CD4-positive, alpha-beta memory T cell (primary cell): ENCODE measurements around the gene GPR179. TPM values are rescaled to one million over a fixed set of nuclear protein-coding genes. Genes with fewer than 3 reads are reported as not detected.

Experiments
- CTCF ChIA-PET: fragments of 350-600 bp; sonication (Branson Sonifier 250); formaldehyde crosslinking; loops from one replicate; lab custom pipeline; 2021; ENCODE audit warnings: inconsistent platforms; ENCODE audit not compliant: partially characterized antibody; lab: Charles Lee
- POLR2A ChIA-PET: fragments of 350-600 bp; sonication (Branson Sonifier 250); formaldehyde crosslinking; loops from one replicate; lab custom pipeline; 2021; ENCODE audit not compliant: partially characterized antibody; lab: Charles Lee
- DNase-seq, 5 donors: peaks; one replicate each; pipeline versions ENCODE4 v3.0.0 to v3.0.0-alpha.2; 2020 to 2022; ENCODE audit warnings: mixed read lengths in 1 of 5
- H3K27ac ChIP-seq: one replicate; pipeline ENCODE4 v1.7.0; 2013; ENCODE audit warnings: low read depth, low read length
- H3K27me3 ChIP-seq: 2 replicates; pipeline ENCODE4 v1.7.0; 2013; ENCODE audit warnings: mild to moderate bottlenecking, low read length, moderate library complexity; ENCODE audit not compliant: insufficient read depth
- H3K36me3 ChIP-seq: 2 replicates; pipeline ENCODE4 v1.7.0; 2013; ENCODE audit warnings: mild to moderate bottlenecking, low read length, moderate library complexity; ENCODE audit not compliant: insufficient read depth
- H3K4me1 ChIP-seq: 2 replicates; pipeline ENCODE4 v1.7.0; 2013; ENCODE audit warnings: mild to moderate bottlenecking, low read length, moderate library complexity; ENCODE audit not compliant: insufficient read depth
- H3K4me3 ChIP-seq, 2 donors: one replicate each; pipeline ENCODE4 v1.7.0; 2013; ENCODE audit warnings: low read length in 2 of 2, mild to moderate bottlenecking in 1 of 2
- H3K9me3 ChIP-seq, 2 donors: one replicate each; pipeline ENCODE4 v1.7.0; 2013; ENCODE audit warnings: low read length in 2 of 2, control low read depth in 1 of 2; ENCODE audit not compliant: control insufficient read depth in 1 of 2
- H3K27ac Mint-ChIP-seq, 7 donors: one replicate each; pipeline ENCODE4 v1.8.0; 2020 to 2021; ENCODE audit warnings: mixed read lengths in 7 of 7, mild to moderate bottlenecking in 6 of 7, inconsistent platforms in 3 of 7, moderate library complexity in 3 of 7
- H3K27me3 Mint-ChIP-seq, 2 donors: one replicate each; pipeline ENCODE4 v1.8.0; 2020 to 2021; ENCODE audit warnings: mixed read lengths in 2 of 2
- H3K36me3 Mint-ChIP-seq, 2 donors: one replicate each; pipeline ENCODE4 v1.8.0; 2020 to 2021; ENCODE audit warnings: mixed read lengths in 2 of 2, inconsistent platforms in 1 of 2, mild to moderate bottlenecking in 1 of 2
- H3K4me1 Mint-ChIP-seq, 4 donors: one replicate each; pipeline ENCODE4 v1.8.0; 2020 to 2021; ENCODE audit warnings: mixed read lengths in 4 of 4, mild to moderate bottlenecking in 1 of 4
- H3K4me3 Mint-ChIP-seq, 8 donors: one replicate each; pipeline ENCODE4 v1.8.0; 2020 to 2021; ENCODE audit warnings: mixed read lengths in 8 of 8, mild to moderate bottlenecking in 7 of 8, moderate library complexity in 6 of 8, inconsistent platforms in 3 of 8
- H3K9me3 Mint-ChIP-seq, 8 donors: one replicate each; pipeline ENCODE4 v1.8.0; 2020 to 2021; ENCODE audit warnings: mixed read lengths in 8 of 8, mild to moderate bottlenecking in 5 of 8, inconsistent platforms in 3 of 8, moderate library complexity in 1 of 8
- intact Hi-C: fragments of 100-400 bp; cut with micrococcal nuclease; formaldehyde crosslinking; loops from one replicate; pipeline ENCODE4 v1.15.1; 2023
- polyA plus RNA-seq, 2 donors: library from polyadenylated mRNA; unstranded; fragments of 300-500 nt; fragmentation: Illumina TruSeq; gene quantifications; one replicate each; pipeline ENCODE4 v1.2.3, GENCODE V29; 2021
- total RNA-seq, 2 experiments: library from RNA; stranded (reverse); gene quantifications; one replicate each; pipeline ENCODE4 v1.2.3, GENCODE V29; 2021

The GPR179 gene
- total and polyA plus RNA-seq, 4 experiments from 2014 or later: 0.12 to 0.19 TPM; not detected in 2

DNA sequence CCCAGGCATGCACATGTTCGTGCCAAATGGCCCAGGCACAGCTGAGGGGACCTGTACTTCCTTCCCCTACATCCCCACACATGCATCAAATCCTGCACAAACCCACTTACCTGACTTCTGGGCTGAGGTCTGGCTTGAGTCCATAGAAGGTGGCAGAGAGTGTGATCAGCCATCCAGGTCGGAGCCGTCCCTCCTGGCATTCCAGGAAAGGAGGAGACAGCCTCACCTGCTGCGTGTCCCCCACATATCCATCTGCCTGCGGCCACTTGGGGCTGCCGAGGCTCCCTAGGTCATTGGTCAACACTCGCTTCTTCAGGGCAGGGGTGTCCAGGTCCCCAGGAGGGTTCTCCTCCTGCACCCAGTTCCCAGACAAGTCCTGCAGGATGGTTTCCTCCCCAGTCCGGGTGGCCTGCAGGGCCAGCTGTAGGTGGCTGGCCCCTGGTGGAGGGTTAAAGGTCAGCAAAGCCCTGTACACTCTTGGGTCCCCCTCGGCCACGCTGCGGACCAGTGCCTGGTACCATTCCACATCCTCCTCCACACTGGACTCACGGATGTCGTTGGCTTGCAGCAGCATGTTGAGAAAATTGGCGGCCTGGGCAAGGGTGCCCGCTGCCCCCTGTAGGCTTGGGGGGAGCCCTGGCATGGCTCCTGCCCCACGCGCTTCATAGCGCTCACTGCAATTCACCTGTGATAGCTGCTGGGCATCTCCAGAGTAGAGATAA lies 709 bp downstream of the GPR179 start:
- H3K36me3 ChIP-seq: no peaks in the 10 kb centered on the region
- Mint-ChIP-seq H3K4me1 (no peaks in the 10 kb centered on the region), H3K27ac (peak overlapping the region in 1 of 7 donors; percentile 14), H3K36me3 (no peaks in the 10 kb centered on the region), H3K4me3 (no peak overlapping the region), H3K27me3 (peaks cover 2 to 9% of the 10 kb centered on the region in 2 donors), H3K9me3 (no peaks in the 10 kb centered on the region)
- CTCF ChIA-PET: no interaction called here
- H3K9me3 ChIP-seq: no peaks in the 10 kb centered on the region
- no peak for DNase-seq
- H3K27ac ChIP-seq: no peak overlapping the region
- H3K27me3 ChIP-seq: no peaks in the 10 kb centered on the region
- H3K4me3 ChIP-seq: no peak overlapping the region
- H3K4me1 ChIP-seq: no peaks in the 10 kb centered on the region
- POLR2A ChIA-PET: no interaction called here
- intact Hi-C loops: no loop called here

DNA sequence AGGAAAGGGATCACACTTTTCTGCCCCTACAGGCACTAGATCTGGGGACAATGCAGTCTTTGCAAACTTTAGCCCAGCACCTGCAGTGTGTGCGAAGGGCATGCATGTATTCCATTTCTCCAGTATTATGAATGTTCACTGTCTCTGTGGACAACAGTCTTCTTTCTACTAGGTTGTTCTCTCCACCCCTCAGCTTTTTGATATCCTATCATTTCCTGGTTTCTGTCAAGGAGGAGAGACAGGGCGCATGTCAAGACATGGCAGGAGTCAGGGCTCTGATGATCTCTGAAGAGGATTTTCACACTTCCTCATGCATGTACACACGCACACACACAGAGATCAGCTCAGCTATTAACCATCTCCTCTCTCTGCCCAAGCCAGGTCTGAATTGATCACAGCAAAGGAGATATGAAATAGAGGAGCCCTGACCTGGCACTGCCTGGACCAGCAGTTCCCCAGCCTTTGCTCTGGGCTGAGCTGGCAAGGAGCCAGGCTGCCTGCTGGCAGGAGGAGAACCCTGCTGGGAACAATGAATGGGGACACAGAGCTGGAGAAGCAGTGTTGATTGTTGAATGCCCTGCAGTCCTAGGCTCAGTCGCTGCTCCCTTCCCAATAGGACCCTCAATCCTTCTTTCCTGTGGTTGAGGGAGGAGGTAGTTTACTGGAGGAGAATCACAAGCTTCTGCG lies 2.6 kb downstream of the GPR179 start:
- no peak overlapping the region for H3K27ac Mint-ChIP-seq
- no peak overlapping the region for H3K27ac ChIP-seq
- no peak for DNase-seq
- H3K36me3 ChIP-seq: no peaks in the 10 kb centered on the region
- intact Hi-C loops: no loop called here
- no peaks in the 10 kb centered on the region for H3K4me1 Mint-ChIP-seq
- H3K36me3 Mint-ChIP-seq: no peaks in the 10 kb centered on the region
- H3K4me3 ChIP-seq: no peak overlapping the region
- H3K9me3 ChIP-seq: no peaks in the 10 kb centered on the region
- ChIA-PET CTCF (interaction anchor here (1.4 kb wide), 2 partner anchors 11 to 17 kb away, joined by 4 to 6 read pairs; partner anchors contain the start of gene SOCS7), POLR2A (no interaction called here)
- H3K27me3 ChIP-seq: no peaks in the 10 kb centered on the region
- H3K27me3 Mint-ChIP-seq: peaks cover 2 to 9% of the 10 kb centered on the region in 2 donors
- no peak overlapping the region for H3K4me3 Mint-ChIP-seq
- no peaks in the 10 kb centered on the region for H3K9me3 Mint-ChIP-seq
- no peaks in the 10 kb centered on the region for H3K4me1 ChIP-seq

DNA sequence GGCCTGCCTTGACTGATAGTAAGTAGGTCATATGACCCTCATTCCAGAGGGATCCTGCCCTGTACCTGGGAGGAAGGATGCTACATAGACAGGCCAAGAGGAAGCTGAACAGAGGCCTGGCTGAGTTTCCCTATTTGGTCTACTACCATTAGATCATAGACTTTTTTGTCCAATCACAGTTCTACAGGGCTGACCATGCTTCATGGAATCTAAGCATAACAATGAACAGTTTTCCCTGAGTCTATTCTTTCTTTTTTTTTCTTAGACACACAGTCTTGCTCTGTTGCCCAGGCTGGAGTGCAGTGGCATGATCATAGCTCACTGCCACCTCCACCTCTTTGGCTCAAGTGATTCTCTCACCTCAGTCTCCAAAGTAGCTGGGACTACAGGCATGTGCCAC lies 3.9 kb downstream of the GPR179 start:
- Histone ChIP-seq H3K36me3 (no peaks in the 10 kb centered on the region), H3K27me3 (no peaks in the 10 kb centered on the region), H3K4me1 (no peaks in the 10 kb centered on the region), H3K27ac (no peak overlapping the region), H3K4me3 (no peak overlapping the region), H3K9me3 (no peaks in the 10 kb centered on the region)
- CTCF ChIA-PET: interaction anchor here (0.7 to 1.3 kb wide), 2 partner anchors 10 to 84 kb away, joined by 3 to 7 read pairs; no protein-coding TSS in a partner anchor
- intact Hi-C loops: no loop called here
- no peaks in the 10 kb centered on the region for H3K4me1 Mint-ChIP-seq
- no peaks in the 10 kb centered on the region for H3K9me3 Mint-ChIP-seq
- peaks cover 1 to 11% of the 10 kb centered on the region in 2 donors for H3K27me3 Mint-ChIP-seq
- POLR2A ChIA-PET: no interaction called here
- no peaks in the 10 kb centered on the region for H3K36me3 Mint-ChIP-seq
- H3K27ac Mint-ChIP-seq: no peak overlapping the region
- DNase-seq: no peak
- no peak overlapping the region for H3K4me3 Mint-ChIP-seq

DNA sequence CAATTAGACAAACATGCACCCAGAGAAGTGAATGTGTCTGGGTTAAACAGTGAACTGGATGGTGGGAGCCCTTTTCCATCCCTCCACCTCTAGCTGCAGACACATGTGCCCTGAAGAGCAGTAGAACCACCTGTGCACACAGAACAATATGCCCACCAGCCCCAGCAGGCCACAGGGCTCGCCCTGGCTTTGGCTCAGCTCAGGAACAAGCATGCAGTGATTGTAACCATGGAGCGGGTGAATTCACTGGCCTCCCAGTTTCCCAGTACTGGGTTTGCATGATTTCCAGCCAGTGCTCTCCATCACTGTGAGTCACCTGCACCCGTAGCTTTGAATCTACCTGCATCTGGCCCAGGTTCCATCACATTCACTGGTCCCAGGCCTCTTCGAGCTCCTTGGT lies 5.2 kb downstream of the GPR179 start:
- ChIA-PET CTCF (interaction anchor here (0.8 kb wide), 1 partner anchor 11 kb away, joined by 3 read pairs; no protein-coding TSS in a partner anchor), POLR2A (no interaction called here)
- Mint-ChIP-seq H3K4me3 (no peak overlapping the region), H3K27ac (no peak overlapping the region), H3K4me1 (no peaks in the 10 kb centered on the region), H3K9me3 (no peaks in the 10 kb centered on the region), H3K36me3 (no peaks in the 10 kb centered on the region), H3K27me3 (peaks cover 3 to 12% of the 10 kb centered on the region in 2 donors)
- H3K4me1 ChIP-seq: no peaks in the 10 kb centered on the region
- no peak overlapping the region for H3K4me3 ChIP-seq
- intact Hi-C loops: no loop called here
- no peak for DNase-seq
- no peaks in the 10 kb centered on the region for H3K36me3 ChIP-seq
- H3K9me3 ChIP-seq: no peaks in the 10 kb centered on the region
- H3K27ac ChIP-seq: no peak overlapping the region
- H3K27me3 ChIP-seq: no peaks in the 10 kb centered on the region

DNA sequence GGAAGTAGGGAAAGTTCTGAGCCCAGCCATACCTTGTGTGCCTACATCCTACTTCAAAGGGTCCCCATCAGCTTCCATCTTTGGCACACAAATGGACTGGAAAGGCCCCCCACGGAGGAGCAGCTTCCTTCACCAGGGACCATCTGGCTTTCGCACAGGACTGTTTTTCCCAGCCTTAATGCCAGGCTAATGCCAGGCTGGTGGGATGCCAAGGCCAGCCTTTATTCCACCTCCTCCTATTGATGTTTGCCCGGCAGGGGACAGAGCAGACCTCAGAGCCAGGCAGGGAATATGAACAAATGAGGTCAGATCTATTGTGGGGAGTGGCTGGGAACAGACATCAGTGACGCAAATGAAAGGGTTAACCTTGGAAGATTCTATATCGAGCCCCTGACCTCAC lies 5.7 kb downstream of the GPR179 start:
- H3K27ac Mint-ChIP-seq: no peak overlapping the region
- no peak overlapping the region for H3K4me3 Mint-ChIP-seq
- Histone ChIP-seq H3K9me3 (no peaks in the 10 kb centered on the region), H3K36me3 (no peaks in the 10 kb centered on the region), H3K4me3 (no peak overlapping the region), H3K27me3 (no peaks in the 10 kb centered on the region), H3K4me1 (no peaks in the 10 kb centered on the region), H3K27ac (no peak overlapping the region)
- H3K9me3 Mint-ChIP-seq: no peaks in the 10 kb centered on the region
- intact Hi-C loops: no loop called here
- H3K27me3 Mint-ChIP-seq: peaks cover 3 to 15% of the 10 kb centered on the region in 2 donors
- no peaks in the 10 kb centered on the region for H3K36me3 Mint-ChIP-seq
- DNase-seq: no peak
- ChIA-PET POLR2A (no interaction called here), CTCF (interaction anchor here (0.8 kb wide), 1 partner anchor 12 kb away, joined by 3 read pairs; no protein-coding TSS in a partner anchor)
- no peaks in the 10 kb centered on the region for H3K4me1 Mint-ChIP-seq

DNA sequence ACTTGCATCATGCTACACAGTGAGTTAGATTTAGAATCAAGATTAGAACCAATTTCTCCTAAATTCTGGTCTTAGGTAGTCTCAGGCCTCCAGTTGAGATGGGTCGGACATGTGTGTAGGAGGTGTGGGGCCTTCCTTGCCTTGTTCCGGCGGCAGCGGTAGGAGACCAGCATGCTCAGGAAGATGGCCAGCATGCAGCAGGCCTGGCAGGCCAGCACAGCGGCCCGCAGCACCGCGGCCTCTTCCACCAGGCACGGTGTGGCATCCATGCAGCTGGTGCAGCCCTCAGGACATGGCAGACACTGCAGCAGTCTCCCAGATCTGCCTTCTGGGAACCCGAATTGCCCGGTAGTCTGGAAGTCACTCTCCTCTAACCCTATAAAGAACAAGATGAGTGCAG lies 6.9 kb downstream of the GPR179 start:
- CTCF ChIA-PET: no interaction called here
- no peaks in the 10 kb centered on the region for H3K9me3 Mint-ChIP-seq

DNA sequence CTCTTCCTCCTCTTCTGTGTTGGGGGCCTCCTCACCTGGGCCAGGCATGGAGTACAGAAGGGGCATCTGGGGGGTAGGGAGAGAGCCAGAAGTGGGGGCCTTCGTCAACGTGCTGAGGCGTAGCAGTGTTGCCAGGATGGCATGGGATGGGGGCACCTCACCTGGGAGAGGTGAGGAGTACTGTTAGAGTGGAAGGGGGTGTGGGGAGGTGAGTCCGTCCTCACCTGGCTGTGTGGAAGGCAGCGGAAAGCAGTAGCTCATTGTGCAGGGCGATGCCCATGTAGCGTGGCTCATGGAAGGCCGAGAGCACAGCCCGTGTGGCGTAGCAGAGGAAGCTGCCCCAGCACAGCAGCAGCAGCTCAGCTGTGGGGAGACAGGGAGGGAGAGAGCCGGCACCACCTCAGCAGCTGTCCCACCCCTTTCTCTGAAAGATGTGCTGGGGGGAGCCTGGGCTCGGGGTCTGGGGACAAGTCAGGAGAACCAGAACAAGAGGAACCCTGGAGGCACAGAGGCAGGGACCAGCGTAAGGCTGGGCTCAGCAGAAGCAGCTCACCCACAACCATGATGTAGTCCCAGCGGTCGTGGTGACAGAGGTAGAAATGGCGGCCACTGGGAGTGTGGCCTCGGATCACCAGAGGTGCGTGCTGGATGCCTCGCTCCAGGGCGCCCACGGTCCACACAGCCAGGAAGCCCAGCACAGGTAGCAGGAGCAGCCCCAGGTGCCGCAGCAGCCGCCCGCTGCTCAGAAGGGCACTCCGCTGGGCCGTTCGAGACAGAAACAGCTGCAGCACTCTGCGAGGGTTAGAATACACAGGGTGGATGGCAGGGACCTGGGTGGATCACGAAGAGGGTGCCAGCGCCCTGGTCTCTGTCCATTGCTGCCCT lies 9.0 kb downstream of the GPR179 start:
- ChIA-PET CTCF (interaction anchor here (3.2 kb wide), 1 partner anchor 80 kb away, joined by 14 read pairs; no protein-coding TSS in a partner anchor), POLR2A (no interaction called here)
- H3K4me1 Mint-ChIP-seq: no peaks in the 10 kb centered on the region
- no peaks in the 10 kb centered on the region for H3K9me3 ChIP-seq
- no peak overlapping the region for H3K27ac Mint-ChIP-seq
- H3K36me3 Mint-ChIP-seq: no peaks in the 10 kb centered on the region
- intact Hi-C loops: no loop called here
- H3K27me3 ChIP-seq: no peaks in the 10 kb centered on the region
- H3K36me3 ChIP-seq: no peaks in the 10 kb centered on the region
- no peak for DNase-seq
- no peaks in the 10 kb centered on the region for H3K4me1 ChIP-seq
- H3K9me3 Mint-ChIP-seq: no peaks in the 10 kb centered on the region
- no peak overlapping the region for H3K4me3 Mint-ChIP-seq
- H3K27me3 Mint-ChIP-seq: peaks cover 7 to 23% of the 10 kb centered on the region in 2 donors
- no peak overlapping the region for H3K27ac ChIP-seq
- H3K4me3 ChIP-seq: no peak overlapping the region

More for the DNA sequence above, 6.9 kb downstream of the GPR179 start:
- no peak for DNase-seq
- peaks cover 5 to 14% of the 10 kb centered on the region in 2 donors for H3K27me3 Mint-ChIP-seq
- H3K4me3 Mint-ChIP-seq: no peak overlapping the region
- POLR2A ChIA-PET: no interaction called here
- intact Hi-C loops: no loop called here
- no peaks in the 10 kb centered on the region for H3K27me3 ChIP-seq
- no peaks in the 10 kb centered on the region for H3K4me1 Mint-ChIP-seq
- no peak overlapping the region for H3K27ac ChIP-seq
- no peaks in the 10 kb centered on the region for H3K4me1 ChIP-seq
- H3K9me3 ChIP-seq: no peaks in the 10 kb centered on the region
- H3K36me3 Mint-ChIP-seq: no peaks in the 10 kb centered on the region
- H3K27ac Mint-ChIP-seq: no peak overlapping the region
- no peak overlapping the region for H3K4me3 ChIP-seq
- H3K36me3 ChIP-seq: no peaks in the 10 kb centered on the region
